ENCODE results near the gene COPA. TPM values are rescaled to one million over a fixed set of nuclear protein-coding genes. Genes with fewer than 3 reads are reported as not detected.
A peak's percentile ranks its signal among the peaks of the same experiment; 100 is the strongest.

Gene COPA
- total RNA-seq, 1 experiment from 2014 or later: 118 TPM

DNA sequence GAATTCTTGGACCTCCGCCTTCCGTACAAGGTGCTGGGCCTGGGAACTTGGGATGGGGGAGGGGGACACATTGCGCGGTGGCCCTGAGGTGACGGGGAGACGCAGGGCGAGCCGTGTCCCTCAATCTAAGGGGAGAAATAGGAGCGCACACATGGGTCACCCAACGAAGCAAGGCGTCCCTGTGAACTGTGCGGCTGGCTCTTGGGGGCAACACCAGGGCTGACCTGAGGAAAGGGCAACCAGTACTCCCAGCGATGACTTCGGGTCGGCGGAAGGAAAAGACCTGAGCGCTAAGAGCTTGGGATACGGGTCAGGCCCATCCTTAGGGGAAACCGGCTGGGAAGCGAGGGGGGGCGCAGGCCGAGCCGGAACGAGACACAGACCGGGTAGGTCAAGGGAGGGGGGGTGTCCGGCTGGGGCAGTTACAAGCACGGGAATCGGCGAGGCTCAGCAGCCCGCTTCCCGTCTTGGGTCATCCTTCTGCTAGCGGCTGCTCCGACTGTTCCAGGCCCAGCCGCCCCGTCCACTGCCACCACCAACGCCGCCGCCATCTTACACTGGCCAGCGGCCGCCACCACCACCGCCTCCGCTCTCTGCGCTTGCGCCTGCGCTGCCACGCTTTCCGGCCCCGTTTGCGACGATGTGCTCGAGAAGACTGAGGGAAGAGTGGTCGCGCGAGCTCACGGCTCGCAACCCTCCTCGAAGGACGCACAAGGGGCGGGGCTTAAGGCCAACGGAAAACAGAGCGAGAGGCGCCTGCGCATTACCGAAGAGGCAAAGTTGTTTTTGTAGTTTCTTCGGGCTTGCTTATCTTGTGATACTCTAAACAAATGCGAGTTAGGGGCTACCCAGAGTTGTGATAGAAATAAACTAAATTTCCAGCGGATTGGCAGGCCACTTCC lies 80.9 kb downstream of the COPA start, which contains the start of gene DCAF8:
DCAF8 (minus strand) TSS at position 657 of the 902 bp plus-strand sequence. CDS start 18,541 bp downstream, outside the sequence.
- peaks cover 4% of the 10 kb centered on the region for H3K23me2 ChIP-seq (ENCODE audit: insufficient read length, low read depth, low read length, poor library complexity, severe bottlenecking)
- peak within 1 kb of the TSS; percentile 42 for H3K4me2 ChIP-seq (ENCODE audit: insufficient read depth, insufficient read length, low read length)
- peak within 1 kb of the TSS; percentile 98 to 100 for H3K4me3 Mint-ChIP-seq
- no peak within 1 kb of the TSS for H2BK120ac ChIP-seq (ENCODE audit: low read depth, low read length, poor library complexity, severe bottlenecking)
- peak within 1 kb of the TSS; percentile 84 for H3K18ac ChIP-seq (ENCODE audit: insufficient read length, low read depth, low read length)
- DNase-seq: peak; percentile 98
- H2AK5ac ChIP-seq (ENCODE audit: insufficient read length, low read length): no peak within 1 kb of the TSS
- H4K20me1 ChIP-seq (ENCODE audit: control insufficient read depth, insufficient read depth, insufficient read length): no peaks in the 10 kb centered on the region
- H3K36me3 Mint-ChIP-seq (ENCODE audit: insufficient read depth in 1 of 3, low read depth in 3 of 3): peaks cover 7 to 20% (median 12%) of the 10 kb centered on the region in 3 experiments
- no peak within 1 kb of the TSS for H2BK12ac ChIP-seq (ENCODE audit: insufficient read length, low read depth, low read length)
- no CpG with 5 or more reads among the region's 67 CpGs for WGBS (ENCODE audit: extremely low coverage, insufficient read length, low lambda C conversion rate)
- H3K23ac ChIP-seq (ENCODE audit: insufficient read length, low read depth, low read length): no peak within 1 kb of the TSS
- H2BK5ac ChIP-seq (ENCODE audit: insufficient read length, low read length): peak within 1 kb of the TSS; percentile 19
- H3T11ph ChIP-seq (ENCODE audit: low read length): no peak within 1 kb of the TSS
- TF ChIP-seq, protein P1, sequence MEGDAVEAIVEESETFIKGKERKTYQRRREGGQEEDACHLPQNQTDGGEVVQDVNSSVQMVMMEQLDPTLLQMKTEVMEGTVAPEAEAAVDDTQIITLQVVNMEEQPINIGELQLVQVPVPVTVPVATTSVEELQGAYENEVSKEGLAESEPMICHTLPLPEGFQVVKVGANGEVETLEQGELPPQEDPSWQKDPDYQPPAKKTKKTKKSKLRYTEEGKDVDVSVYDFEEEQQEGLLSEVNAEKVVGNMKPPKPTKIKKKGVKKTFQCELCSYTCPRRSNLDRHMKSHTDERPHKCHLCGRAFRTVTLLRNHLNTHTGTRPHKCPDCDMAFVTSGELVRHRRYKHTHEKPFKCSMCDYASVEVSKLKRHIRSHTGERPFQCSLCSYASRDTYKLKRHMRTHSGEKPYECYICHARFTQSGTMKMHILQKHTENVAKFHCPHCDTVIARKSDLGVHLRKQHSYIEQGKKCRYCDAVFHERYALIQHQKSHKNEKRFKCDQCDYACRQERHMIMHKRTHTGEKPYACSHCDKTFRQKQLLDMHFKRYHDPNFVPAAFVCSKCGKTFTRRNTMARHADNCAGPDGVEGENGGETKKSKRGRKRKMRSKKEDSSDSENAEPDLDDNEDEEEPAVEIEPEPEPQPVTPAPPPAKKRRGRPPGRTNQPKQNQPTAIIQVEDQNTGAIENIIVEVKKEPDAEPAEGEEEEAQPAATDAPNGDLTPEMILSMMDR (conservative IDR thresholded peaks at IDR 0.05): no peak; the same call in 2 of the 3 replicates
- peak within 1 kb of the TSS; percentile 48 for H3K56ac ChIP-seq (ENCODE audit: insufficient read length, low read depth, low read length)
- H2AFZ ChIP-seq (ENCODE audit: low read length): peak within 1 kb of the TSS; percentile 43
- peaks cover 16% of the 10 kb centered on the region for H3K27me3 Mint-ChIP-seq (ENCODE audit: low read depth)
- H3K9ac ChIP-seq (ENCODE audit: extremely low read depth, insufficient read length, low read length): peak within 1 kb of the TSS; percentile 98
- H3K27ac ChIP-seq (ENCODE audit: insufficient read length, low read depth, low read length): peak within 1 kb of the TSS; percentile 81
- H3K4me1 ChIP-seq (ENCODE audit: insufficient read depth, low read length): 0 out of 2 replicates have a peak, but pooled peaks cover 2% of the 10 kb centered on the region
- no peak within 1 kb of the TSS for H3K4ac ChIP-seq (ENCODE audit: low read depth, low read length)
- H3K9me3 Mint-ChIP-seq: no peaks in the 10 kb centered on the region
- peaks cover 2% of the 10 kb centered on the region for H3K79me1 ChIP-seq (ENCODE audit: insufficient read depth, low read depth, low read length, poor library complexity, severe bottlenecking)
- H3K9me3 ChIP-seq (ENCODE audit: control insufficient read depth, low read depth, low read length): no peaks in the 10 kb centered on the region
- H2BK15ac ChIP-seq (ENCODE audit: low read depth, low read length): no peak within 1 kb of the TSS
- H4K8ac ChIP-seq (replicated peaks; ENCODE audit: insufficient read length, low read depth, low read length): no peak within 1 kb of the TSS
- peaks cover 6% of the 10 kb centered on the region for H3K79me2 ChIP-seq (ENCODE audit: insufficient read depth, low read length)
- H3K27ac Mint-ChIP-seq: peak within 1 kb of the TSS; percentile 98 to 100 (median 99)
- no peak within 1 kb of the TSS for H2BK20ac ChIP-seq (ENCODE audit: low read depth, low read length, poor library complexity, severe bottlenecking)
- H4K5ac ChIP-seq (ENCODE audit: insufficient read length, low read depth, low read length): peak within 1 kb of the TSS; percentile 72
- H3K4me1 Mint-ChIP-seq: peaks cover 25 to 31% of the 10 kb centered on the region in 2 experiments
- no peaks in the 10 kb centered on the region for H3K27me3 ChIP-seq (ENCODE audit: insufficient read depth, low read length)
- no peak within 1 kb of the TSS for H4K91ac ChIP-seq (ENCODE audit: insufficient read length, low read depth, low read length)
- H3K14ac ChIP-seq (ENCODE audit: insufficient read depth, low read length): peak within 1 kb of the TSS; percentile 89

Data from H9 (cell line).